Fibroblast of skin of left quadriceps (primary cell): ENCODE data around the gene YKT6.

Experiments
- DNase-seq, 2 experiments: peaks; one replicate each; pipeline ENCODE4 v3.0.0-alpha.2; 2013; ENCODE audit warnings: low read depth in 2 of 2

Gene YKT6

DNA sequence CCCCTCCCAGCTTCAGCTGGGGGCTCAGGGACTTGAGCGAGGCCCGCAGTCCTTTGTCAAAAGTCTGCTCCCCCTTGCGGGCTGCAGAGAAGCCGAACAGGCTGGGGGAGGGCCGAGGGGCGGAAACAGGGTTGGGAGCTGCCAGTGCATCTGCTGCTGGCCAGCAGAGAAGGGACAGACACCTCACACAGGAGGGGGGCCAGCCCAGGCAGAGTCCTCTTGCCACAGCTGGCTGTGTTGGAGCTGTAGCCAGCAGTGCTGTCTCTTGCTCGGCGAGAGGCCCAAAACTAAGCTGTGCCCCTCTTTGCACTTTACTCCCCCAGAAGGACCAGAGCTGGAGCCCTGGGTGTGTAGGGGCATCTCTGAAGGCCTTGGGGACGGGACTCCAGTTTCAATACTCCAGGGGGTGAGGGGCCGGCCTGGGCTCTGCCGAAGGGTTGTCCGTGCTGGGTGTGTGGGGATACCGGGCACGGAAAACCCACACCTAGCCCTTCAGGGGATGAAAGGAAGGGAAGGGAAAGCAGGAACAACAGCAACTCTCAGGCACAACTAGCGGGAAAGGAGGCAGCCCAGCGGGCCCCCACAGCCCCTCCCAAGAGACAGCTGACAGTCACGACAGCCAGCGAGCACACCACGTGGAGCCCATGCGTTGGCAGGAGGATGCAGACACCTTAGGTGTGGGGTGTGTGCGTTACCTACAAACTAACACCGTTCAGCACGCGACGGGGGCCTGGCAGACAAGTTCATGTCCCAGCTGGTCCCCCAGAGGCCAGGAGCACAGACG lies 17.8 kb downstream of the YKT6 start:
- no peak for DNase-seq

DNA sequence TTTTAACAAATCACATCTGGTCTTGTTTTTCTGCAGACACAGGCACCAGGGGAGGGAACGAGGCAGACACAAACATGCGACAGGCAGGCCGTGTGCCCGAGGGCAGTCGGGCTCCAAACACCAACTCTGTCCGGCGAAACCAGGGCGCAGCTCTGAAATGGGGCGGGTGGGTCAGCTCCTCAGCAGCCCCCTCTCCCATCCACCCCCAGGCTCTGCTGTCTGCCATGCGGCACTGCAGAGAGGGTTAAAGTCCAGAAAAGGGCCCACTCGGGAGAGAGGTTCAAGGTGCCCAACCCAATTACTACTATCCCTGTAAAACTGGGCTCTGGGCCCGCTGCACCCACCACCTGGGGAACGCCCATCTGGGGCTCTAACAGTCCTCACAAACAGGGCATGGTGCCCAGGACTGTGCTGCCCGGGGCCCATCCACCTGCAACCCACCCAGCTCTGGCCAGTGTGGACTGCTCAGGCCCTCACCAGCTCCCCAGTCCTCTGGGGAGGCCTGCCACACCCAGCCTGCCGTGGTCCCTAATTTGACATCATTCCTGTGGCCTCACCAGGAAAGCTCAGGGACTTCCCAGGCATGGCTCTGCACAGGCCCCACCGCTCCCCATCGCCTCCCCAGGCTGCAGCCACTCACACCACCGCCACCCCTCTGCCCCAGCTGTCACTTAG lies 18.7 kb downstream of the YKT6 start:
- no peak for DNase-seq

GRCh38 chr7:44220046-44220357 lies 19.2 kb downstream of the YKT6 start:
- DNase-seq = no peak

DNA sequence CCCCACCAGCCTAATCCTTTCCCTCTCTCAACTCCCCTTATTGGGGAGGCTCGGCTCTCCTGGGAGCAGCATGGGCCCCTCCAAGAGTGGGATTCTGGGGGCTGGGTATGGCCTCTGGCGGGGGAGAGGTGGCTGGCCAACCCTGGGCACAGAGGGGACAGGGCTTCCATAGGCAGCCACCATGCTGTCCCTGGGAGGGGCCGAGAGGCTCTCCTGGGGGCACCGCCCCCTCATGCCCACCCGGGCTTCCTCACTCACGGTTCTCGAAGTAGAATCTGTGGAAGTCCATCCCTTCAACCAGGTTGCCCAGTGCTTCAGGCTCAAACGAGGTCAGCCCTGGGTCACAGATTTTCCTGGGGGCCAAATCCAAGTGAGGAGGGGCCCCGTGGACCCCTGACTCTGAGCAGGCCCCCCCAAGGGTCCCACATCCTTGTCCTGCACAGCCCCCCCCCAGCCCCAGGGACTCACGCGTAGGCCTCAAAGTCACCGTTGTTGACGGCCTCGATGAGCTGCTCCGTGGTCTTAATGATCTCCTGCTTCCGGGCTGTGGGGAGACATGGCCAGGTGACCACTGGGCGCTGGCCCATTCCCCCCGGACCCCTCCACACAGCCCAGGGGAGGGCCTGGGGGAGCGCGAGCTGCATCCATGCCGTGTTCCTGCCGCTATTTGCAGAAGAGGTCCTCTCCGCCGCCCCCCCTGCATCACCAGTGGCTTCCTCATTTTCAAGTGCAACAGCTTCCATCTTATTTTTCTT lies 19.8 kb downstream of the YKT6 start:
- DNase-seq = no peak

- DNase-seq = no peak
Observed at GRCh38 chr7:44221231-44221791, 20.5 kb downstream of the YKT6 start.

DNA sequence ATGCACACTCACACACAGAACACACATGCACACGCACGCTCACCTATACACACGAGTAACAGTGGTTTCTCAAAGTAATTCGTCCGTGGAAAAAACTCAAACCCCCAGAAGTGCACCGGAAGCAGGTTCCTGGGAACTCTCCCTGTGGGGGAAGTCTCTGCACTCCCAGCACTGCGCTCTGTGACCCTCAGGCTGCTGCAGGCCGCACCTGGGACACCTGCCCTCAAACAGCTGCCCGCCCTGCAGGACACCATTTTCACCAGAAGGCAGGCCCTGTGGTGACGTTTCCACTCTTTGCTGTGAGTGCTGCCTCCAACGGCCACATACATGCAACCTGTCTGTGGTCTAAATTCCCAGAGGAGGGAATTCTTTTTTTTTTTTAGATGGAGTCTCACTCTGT lies 21.3 kb downstream of the YKT6 start:
- DNase-seq = no peak

- DNase-seq = no peak
Observed at GRCh38 chr7:44222776-44223261, 22.0 kb downstream of the YKT6 start.

- DNase-seq = no peak
Observed at GRCh38 chr7:44223362-44224079, 22.7 kb downstream of the YKT6 start.

DNA sequence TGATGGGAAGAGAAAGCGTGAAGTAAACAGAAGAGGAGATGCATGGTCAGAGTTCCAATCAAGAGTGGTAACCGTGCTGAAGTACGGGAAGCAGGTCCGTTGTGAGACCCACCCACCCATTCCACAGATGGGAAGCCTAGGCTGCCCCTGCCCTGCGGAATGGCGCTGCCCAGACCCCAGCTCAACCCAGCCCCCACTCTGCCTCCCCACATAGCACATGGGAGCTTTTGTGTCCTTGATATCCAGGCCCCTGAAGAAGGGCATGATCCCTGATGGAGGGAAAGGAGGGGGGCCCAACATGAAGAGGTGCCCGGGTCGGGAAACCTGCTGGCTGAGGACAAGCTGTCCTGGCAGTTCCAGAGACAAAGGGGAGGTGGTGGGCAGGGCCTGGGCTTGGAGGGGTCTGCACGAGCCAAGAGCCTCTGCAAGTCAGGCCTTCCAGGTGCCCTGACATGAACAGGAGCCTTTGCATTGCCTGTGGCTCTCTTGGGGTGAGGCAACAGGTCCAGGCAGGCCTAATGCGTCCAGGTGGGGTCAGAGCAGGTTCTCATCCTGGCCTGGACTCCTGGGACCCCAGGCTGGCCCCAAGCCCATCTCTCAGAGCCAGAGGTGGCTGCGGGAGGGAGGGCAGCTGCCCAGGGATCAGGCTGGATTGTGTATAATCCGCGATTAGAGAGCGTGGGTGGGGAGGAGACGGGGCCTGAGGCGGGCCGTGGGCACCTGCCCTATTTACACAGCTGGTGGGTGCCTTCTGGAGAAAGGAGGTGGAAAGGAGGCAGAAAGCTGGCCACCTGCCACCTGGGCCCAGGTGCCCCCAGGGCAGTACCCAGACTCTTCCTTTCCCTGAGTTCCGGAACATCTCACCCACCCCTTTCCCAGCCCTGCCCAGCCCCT lies 23.5 kb downstream of the YKT6 start:
- DNase-seq = no peak

DNA sequence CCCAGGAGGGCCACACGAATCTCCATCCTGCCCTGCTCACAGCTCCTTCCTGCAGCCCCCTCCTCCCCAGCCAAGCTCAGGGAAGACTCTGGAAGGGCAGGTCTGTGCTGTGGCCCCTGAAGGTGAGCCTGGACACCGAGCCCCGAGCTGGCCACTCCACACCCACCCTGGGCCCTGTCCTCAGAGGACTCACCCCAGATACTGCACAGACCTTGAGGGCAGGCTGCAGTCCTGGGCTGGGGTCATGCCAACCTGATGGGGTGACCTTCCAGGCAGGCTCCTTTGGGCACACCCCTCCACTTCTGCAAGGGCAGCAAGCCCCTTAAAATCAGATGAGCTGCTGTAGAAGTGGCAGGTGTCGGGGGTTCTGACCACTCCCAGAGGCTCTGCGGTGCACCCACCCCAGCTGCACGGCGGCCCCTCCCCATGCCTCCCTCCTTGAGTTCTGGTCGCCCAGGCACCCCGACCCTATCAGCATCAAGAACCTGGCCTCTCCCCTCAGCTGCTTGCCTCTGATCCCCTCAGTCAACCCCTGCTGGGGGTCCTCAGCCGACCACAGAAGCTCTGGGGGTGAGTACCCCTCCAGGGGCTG lies 24.3 kb downstream of the YKT6 start:
- DNase-seq = no peak

DNA sequence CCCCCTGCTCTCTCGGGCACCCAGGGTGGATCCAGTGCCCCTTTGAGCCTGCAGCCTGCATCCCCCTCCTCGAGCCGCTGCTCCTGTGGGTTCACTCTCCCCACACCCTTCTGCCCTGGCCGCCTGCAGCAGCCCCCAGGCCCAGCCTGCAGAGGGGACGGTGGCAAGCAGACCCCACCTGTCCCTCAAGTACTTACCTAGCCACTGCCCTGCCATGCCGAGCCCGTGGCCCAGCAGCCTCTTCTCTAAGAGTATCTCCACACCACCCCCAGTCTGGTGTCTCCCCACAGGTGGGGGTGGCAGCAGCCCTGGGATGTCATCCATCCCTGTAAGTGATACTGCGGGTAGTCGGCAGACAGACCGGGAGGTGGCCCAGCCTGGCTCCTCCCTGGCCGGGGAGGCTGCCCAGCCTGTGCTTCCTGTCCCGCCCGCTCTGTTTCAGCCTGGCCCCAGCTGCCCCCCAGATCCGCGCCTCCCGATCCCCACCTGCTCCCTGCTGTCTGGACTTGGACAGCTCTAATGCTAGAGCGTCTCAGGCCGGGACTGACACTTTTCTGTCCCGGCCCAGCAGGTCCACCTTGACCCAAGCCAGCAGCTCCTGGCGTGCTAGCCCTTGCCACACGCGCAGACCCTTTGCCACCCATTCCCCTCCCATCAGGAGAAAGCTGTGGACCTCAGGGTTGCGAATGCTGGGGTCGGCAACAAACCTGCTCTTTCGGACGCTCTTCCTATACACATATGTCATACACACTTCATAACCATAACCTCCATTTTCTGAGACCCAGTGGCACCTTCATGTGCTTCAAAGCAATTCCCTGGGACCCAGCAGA lies 25.0 kb downstream of the YKT6 start:
- DNase-seq = no peak

DNA sequence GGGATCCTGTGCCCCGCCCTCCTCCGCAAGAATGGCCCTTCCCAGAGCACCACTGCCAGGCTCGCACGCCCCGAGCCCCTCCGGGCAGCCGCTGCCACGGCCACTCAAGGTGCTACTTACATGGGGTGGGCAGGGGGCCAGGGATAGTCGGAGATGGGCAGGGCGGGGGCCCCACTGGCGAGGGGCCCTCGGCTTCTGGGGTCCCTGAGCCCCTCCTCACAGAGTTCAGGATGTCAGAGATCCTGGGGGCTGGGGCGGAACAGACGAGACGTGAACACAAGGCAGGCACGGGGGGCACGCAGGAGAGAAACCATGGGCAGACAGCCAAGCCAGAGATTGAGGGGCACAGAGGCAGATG lies 25.6 kb downstream of the YKT6 start:
- DNase-seq = no peak

DNA sequence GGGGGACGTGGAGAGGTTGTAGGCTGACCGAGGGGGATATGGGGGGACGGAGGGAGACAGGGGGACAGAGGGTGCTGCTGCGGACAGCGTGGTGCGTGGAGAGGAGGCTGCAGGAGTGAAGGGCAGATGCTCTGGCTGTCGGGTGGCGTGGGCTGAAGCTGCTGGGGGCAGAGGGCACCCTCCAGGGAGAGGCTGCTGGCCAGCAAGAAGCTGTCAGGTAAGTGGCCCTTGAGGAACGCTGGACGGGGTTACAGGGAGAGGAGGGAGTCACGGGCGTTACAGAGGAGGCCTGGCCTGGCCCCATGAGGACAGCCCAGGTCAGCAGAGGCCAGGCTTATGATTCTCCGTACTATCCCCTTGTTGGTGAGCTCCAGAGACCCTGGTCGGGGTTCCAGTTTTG lies 27.1 kb downstream of the YKT6 start:
- no peak for DNase-seq

DNA sequence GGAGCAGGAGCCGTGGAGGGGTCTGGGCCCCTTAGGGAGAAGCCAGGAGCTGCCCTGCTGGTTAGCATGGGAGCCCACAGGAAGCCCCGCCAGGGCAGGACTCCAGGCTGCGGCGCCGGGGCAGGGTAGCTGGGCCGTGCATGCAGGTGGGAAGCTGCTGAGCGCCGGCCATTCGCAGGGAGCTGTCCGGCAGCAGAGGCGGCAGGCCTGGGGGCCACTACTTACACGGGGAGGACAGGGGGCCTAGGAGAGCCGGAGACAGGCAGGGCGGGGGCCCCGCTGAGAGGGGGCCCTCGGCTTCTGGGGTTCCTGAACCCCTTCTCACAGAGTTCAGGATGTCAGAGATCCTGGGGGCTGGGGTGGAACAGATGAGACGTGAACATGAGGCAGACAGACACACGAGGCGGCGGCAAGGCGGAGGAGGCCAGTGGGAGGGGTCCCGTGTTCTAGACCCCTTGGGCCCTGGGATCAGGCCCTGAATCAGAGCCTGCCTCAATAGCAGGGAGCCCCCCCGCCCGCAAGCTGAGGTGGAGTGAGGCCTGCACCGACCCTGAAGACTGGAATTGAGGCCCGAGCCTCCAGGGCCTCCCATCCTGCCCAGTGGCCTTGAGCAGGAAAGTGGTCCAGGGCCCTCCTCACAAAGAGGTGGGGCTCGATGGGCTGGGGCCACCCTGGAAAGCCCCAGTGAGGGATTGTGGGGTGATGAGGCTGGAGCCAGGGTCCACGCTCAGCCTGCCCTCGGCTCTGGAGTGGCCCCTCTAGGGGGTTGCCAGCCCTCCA lies 28.0 kb downstream of the YKT6 start:
- DNase-seq = no peak

GRCh38 chr7:44229546-44230105 lies 28.8 kb downstream of the YKT6 start:
- DNase-seq = no peak

DNA sequence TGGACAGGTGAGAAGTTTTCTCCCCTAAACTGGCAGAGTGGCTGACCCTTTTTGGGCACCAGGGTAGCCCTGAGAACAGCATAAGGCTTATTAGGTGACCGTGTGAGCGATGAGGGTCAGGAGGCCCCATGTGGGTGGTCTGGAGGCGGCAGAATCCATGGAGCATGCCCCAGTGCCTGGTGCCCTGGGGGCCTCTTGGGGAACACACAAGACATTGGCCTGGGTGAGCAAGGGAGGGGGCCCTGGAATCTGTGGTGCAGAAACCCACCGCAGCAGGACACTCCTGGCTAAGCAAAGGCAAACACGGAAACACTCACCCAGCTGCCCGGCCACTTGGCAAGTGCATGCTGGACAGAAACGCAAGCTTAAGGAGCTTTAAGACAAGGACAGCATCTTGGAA lies 29.5 kb downstream of the YKT6 start:
- no peak for DNase-seq

DNA sequence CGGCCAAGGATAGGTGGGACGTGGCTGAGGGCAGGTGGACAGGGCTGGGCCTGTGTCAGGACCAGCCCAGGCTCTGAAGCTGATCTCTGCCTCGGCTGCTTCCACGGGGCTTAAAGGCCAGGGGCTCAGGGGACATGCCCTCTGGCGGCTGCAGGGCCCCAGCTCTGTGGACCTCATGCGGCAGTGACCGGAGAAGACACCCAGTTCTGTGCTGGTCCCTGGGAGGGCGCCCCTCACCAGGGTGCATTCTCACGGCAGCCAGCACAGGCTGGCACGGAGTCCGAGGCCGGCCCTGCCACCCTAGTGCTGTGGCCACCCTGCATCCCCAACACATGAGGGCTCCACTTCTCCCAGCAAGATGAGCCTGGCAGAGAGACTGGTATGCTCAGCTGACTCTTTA lies 30.3 kb downstream of the YKT6 start:
- no peak for DNase-seq

DNA sequence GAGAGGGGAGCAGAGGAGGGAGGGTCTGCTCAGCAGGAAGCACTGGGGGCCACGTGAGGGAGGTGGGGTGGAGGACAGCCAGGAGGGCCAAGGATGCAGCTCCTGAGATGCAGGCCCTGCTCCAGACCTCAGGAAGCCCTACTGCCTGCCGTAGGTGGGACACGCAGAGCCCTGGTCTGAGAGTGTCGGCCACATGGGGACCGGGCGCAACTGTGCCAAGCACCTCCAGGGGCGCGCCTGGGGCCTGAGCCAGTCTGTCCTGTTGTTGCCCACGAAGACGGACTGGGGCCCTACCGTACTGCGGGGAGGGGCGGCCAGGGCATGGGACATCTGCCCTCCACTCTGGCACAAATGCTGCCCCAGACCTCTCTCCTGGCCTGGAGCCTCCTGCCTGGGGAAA lies 31.6 kb downstream of the YKT6 start:
- no peak for DNase-seq
